ENCODE measurements around the gene ARHGAP8. TPM values are rescaled to one million over a fixed set of nuclear protein-coding genes. Genes with fewer than 3 reads are reported as not detected.

The ARHGAP8 gene
- not detected in 2 replicates for total RNA-seq (2014; rRNA removed; shearing (Covaris generic))

GRCh38 chr22:44752285-44753188 lies at the start of gene ARHGAP8:
Gene ARHGAP8, plus strand, starts transcription at chr22:44752575. Its CDS starts 33,953 bp downstream, at chr22:44786528.
- no peak for DNase-seq (ENCODE audit: low read depth)

- DNase-seq (ENCODE audit: low read depth) = no peak
These were observed 49.0 kb upstream of the ARHGAP8 start for GRCh38 chr22:44703255-44703870.

GRCh38 chr22:44704159-44705021 lies 48.0 kb upstream of the ARHGAP8 start:
- DNase-seq (ENCODE audit: low read depth) = no peak

- DNase-seq (ENCODE audit: low read depth) = no peak
These were observed 47.4 kb upstream of the ARHGAP8 start for GRCh38 chr22:44705022-44705297.

GRCh38 chr22:44706488-44706887 lies 45.9 kb upstream of the ARHGAP8 start:
- DNase-seq (ENCODE audit: low read depth) = no peak

GRCh38 chr22:44707178-44707577 lies 45.2 kb upstream of the ARHGAP8 start:
- no peak for DNase-seq (ENCODE audit: low read depth)

- peak; percentile 27 for DNase-seq (ENCODE audit: low read depth)
These were observed 44.6 kb upstream of the ARHGAP8 start for GRCh38 chr22:44707752-44708151.

GRCh38 chr22:44709881-44710392 lies 42.4 kb upstream of the ARHGAP8 start:
- no peak for DNase-seq (ENCODE audit: low read depth)

GRCh38 chr22:44710474-44711240 lies 41.7 kb upstream of the ARHGAP8 start:
- DNase-seq (ENCODE audit: low read depth) = no peak

- DNase-seq (ENCODE audit: low read depth) = no peak
These were observed 41.2 kb upstream of the ARHGAP8 start for GRCh38 chr22:44711241-44711560.

GRCh38 chr22:44711690-44712555 lies 40.5 kb upstream of the ARHGAP8 start:
- no peak for DNase-seq (ENCODE audit: low read depth)

GRCh38 chr22:44712962-44713361 lies 39.4 kb upstream of the ARHGAP8 start:
- DNase-seq (ENCODE audit: low read depth) = no peak

GRCh38 chr22:44714703-44715350 lies 37.5 kb upstream of the ARHGAP8 start:
- DNase-seq (ENCODE audit: low read depth) = no peak

- no peak for DNase-seq (ENCODE audit: low read depth)
These were observed 34.0 kb upstream of the ARHGAP8 start for GRCh38 chr22:44718418-44718817.

GRCh38 chr22:44719586-44720368 lies 32.6 kb upstream of the ARHGAP8 start:
- peak; percentile 14 for DNase-seq (ENCODE audit: low read depth)

- peak; percentile 13 for DNase-seq (ENCODE audit: low read depth)
These were observed 31.2 kb upstream of the ARHGAP8 start for GRCh38 chr22:44721213-44721612.

- no peak for DNase-seq (ENCODE audit: low read depth)
These were observed 29.8 kb upstream of the ARHGAP8 start for GRCh38 chr22:44722611-44723010.

GRCh38 chr22:44723801-44724200 lies 28.6 kb upstream of the ARHGAP8 start:
- peak; percentile 21 for DNase-seq (ENCODE audit: low read depth)

- no peak for DNase-seq (ENCODE audit: low read depth)
These were observed 28.0 kb upstream of the ARHGAP8 start for GRCh38 chr22:44724416-44724815.
